KOPT-K1 (cell line): ENCODE measurements around the gene ANKRD6.

Source experiments
- H3K27ac ChIP-seq: fragments of 200-600 bp; sonication (generic); 2 replicates; pipeline ENCODE4 v1.5.1; 2016; ENCODE audit warnings: antibody characterized with exemption, mild to moderate bottlenecking, low read depth, low read length; ENCODE audit not compliant: poor library complexity, severe bottlenecking
- H3K36me3 ChIP-seq: fragments of 200-600 bp; sonication (generic); 2 replicates; pipeline ENCODE4 v1.5.1; 2017; ENCODE audit warnings: antibody characterized with exemption, mild to moderate bottlenecking, low read length, moderate library complexity; ENCODE audit not compliant: insufficient read depth
- H3K9me3 ChIP-seq: fragments of 200-600 bp; sonication (generic); 2 replicates; pipeline ENCODE4 v1.5.1; 2017; ENCODE audit warnings: antibody characterized with exemption, low read length, mild to moderate bottlenecking; ENCODE audit not compliant: insufficient read depth, poor library complexity, severe bottlenecking

Gene ANKRD6

GRCh38 chr6:89596484-89596883 lies 163.5 kb downstream of the ANKRD6 start:
- H3K9me3 ChIP-seq: no peaks in the 10 kb centered on the region
- no peak overlapping the region for H3K27ac ChIP-seq
- no peaks in the 10 kb centered on the region for H3K36me3 ChIP-seq

DNA sequence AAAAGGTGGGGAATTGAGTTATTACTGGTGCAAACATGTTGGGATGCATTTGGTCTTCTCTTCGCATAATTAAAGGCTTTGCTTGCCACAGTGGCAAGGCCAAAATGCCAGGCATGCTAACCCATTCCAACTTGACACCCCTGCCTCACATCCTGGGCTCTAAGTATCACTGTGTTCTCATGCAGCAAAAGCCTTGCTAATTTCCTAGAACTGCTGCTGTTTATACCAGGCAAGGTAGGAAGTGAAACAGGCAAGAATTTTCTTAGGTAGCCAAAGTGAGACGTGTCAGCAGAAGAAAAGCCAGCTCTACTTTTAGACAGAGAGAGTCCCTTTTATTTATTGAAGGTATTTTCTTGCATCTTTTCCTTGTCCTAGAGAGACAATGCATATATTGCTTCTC lies 164.4 kb downstream of the ANKRD6 start:
- no peaks in the 10 kb centered on the region for H3K36me3 ChIP-seq
- no peak overlapping the region for H3K27ac ChIP-seq
- no peaks in the 10 kb centered on the region for H3K9me3 ChIP-seq

DNA sequence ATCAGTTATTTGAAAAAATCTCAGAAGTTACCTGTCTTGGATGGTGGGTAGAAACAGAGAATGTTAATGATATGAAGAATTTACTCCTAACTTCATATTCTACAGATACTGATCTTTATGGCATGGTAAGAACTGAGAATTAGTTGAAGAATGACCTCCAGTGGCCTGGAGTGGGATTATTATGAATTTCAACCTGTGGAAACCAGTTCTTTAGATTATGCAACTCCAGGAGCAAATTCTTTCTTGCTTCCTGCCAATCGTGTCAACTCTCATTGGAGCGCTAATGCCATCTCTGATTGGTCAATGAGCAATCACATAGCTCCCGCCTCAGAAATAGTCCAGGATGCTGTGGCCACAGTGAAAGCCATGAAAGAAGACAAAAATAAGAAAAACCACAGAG lies 165.0 kb downstream of the ANKRD6 start:
- H3K36me3 ChIP-seq: no peaks in the 10 kb centered on the region
- H3K27ac ChIP-seq: no peak overlapping the region

GRCh38 chr6:89599727-89600126 lies 166.8 kb downstream of the ANKRD6 start:
- Histone ChIP-seq H3K9me3 (no peaks in the 10 kb centered on the region), H3K36me3 (no peaks in the 10 kb centered on the region), H3K27ac (no peak overlapping the region)

More for the DNA sequence above, 165.0 kb downstream of the ANKRD6 start:
- H3K9me3 ChIP-seq: no peaks in the 10 kb centered on the region

DNA sequence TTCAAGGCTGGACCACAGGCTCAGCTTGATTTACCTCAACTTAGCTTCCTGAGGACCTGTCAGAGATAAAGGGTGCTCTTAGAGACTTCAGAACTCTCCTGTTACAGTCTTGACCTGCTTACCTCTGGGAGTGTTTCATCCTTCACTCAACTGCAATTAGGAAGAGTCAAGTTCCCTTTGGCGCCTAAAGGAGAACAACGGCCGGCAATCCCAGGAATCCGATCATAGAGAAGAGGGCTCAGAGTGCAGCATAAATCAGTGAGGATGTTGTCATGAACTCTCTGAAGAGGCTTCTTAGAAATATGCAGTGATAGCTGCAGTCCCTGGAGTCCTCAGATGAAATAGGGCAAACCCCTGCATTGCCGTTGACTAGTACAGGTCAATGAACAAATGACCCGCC lies 169.2 kb downstream of the ANKRD6 start:
- H3K27ac ChIP-seq: no peak overlapping the region
- H3K9me3 ChIP-seq: no peaks in the 10 kb centered on the region
- H3K36me3 ChIP-seq: no peaks in the 10 kb centered on the region

DNA sequence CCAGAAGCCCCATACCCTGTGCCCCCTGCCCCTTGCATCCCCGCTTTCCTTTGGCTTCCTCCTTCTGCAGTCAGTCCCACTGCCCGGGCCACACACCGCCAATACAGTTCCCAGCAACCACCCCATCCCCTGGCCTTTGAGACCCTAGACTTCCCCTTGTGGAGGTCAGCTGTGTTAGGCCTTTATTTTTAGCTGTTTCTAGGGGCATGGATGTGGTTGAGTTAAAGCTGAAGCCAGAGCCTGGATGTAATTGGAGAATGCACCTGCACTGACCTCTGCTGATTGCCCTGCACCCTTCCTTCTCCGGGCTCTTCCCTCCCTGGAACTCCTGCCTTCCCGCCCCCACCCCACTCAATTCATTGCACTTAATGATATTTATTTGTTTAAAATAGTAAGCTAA lies 171.7 kb downstream of the ANKRD6 start:
- no peaks in the 10 kb centered on the region for H3K9me3 ChIP-seq
- H3K27ac ChIP-seq: no peak overlapping the region
- no peaks in the 10 kb centered on the region for H3K36me3 ChIP-seq

DNA sequence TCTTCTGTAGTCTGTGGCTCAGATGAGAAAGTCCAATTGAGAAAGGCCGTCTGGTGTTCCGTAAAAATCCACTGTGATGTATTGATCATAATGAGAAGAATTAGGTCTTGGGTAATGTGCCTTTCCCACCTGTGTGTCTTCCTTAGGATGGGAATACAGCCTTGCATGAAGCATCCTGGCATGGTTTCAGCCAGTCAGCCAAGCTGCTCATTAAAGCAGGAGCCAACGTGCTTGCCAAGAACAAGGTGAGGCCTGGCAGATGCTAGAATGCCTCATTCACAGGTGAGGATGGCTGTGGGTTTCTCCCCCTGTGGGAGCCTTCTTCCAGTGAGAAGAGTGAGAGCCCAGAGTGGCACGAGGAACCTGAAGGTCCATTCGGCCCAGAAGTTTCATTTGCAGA lies 172.9 kb downstream of the ANKRD6 start:
- H3K27ac ChIP-seq: no peak overlapping the region
- no peaks in the 10 kb centered on the region for H3K36me3 ChIP-seq
- H3K9me3 ChIP-seq: no peaks in the 10 kb centered on the region

- Histone ChIP-seq H3K36me3 (no peaks in the 10 kb centered on the region), H3K27ac (no peak overlapping the region), H3K9me3 (no peaks in the 10 kb centered on the region)
These were observed 177.2 kb downstream of the ANKRD6 start for GRCh38 chr6:89610149-89610642.

GRCh38 chr6:89611666-89612065 lies 178.7 kb downstream of the ANKRD6 start:
- H3K36me3 ChIP-seq: no peaks in the 10 kb centered on the region
- no peaks in the 10 kb centered on the region for H3K9me3 ChIP-seq
- no peak overlapping the region for H3K27ac ChIP-seq

GRCh38 chr6:89612121-89612520 lies 179.2 kb downstream of the ANKRD6 start:
- Histone ChIP-seq H3K36me3 (no peaks in the 10 kb centered on the region), H3K9me3 (no peaks in the 10 kb centered on the region), H3K27ac (no peak overlapping the region)

DNA sequence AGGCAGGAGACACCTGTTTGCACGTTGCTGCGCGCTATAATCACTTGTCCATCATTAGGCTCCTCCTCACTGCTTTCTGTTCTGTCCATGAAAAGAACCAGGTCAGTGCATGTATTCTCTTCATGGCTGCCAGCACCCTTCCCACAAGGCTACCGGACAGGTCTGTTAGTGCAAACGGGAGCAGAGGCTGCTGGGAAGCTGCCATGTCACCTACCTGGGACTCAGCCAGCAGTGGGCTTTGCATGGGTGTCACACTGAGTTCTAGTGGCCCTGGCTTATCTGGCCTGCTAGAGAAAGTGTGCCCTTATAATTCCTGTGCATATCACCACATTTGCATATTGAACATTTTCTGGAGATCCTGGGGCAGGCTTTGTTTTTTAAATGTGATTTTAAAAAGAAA lies 180.8 kb downstream of the ANKRD6 start:
- Histone ChIP-seq H3K27ac (no peak overlapping the region), H3K36me3 (no peaks in the 10 kb centered on the region), H3K9me3 (no peaks in the 10 kb centered on the region)

- Histone ChIP-seq H3K9me3 (no peaks in the 10 kb centered on the region), H3K36me3 (no peaks in the 10 kb centered on the region), H3K27ac (no peak overlapping the region)
These were observed 182.9 kb downstream of the ANKRD6 start for GRCh38 chr6:89615882-89616281.

DNA sequence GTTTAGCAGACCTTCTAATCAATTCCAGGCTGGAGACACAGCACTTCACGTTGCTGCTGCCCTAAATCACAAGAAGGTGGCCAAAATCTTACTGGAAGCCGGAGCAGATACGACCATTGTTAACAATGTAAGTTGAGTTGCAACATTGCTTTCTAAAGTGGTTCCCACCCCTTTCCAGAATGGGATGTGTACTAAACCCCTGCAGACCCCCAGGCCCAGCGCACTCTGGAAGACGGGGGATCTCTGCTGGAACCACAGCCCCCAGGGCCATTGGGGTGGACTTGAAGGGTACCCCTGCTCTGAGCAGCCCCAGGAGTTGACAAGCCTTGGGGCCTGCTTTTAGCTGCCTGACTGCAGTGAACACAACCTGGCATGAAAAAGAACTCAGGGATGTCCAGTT lies 183.6 kb downstream of the ANKRD6 start:
- Histone ChIP-seq H3K9me3 (no peaks in the 10 kb centered on the region), H3K27ac (no peak overlapping the region), H3K36me3 (no peaks in the 10 kb centered on the region)

GRCh38 chr6:89618026-89618425 lies 185.1 kb downstream of the ANKRD6 start:
- Histone ChIP-seq H3K27ac (no peak overlapping the region), H3K36me3 (no peaks in the 10 kb centered on the region)

GRCh38 chr6:89619567-89619966 lies 186.6 kb downstream of the ANKRD6 start:
- H3K27ac ChIP-seq: no peak overlapping the region
- H3K9me3 ChIP-seq: no peaks in the 10 kb centered on the region
- no peaks in the 10 kb centered on the region for H3K36me3 ChIP-seq

More at GRCh38 chr6:89618026-89618425, 185.1 kb downstream of the ANKRD6 start:
- H3K9me3 ChIP-seq: no peaks in the 10 kb centered on the region

- H3K36me3 ChIP-seq: no peaks in the 10 kb centered on the region
- no peaks in the 10 kb centered on the region for H3K9me3 ChIP-seq
- H3K27ac ChIP-seq: no peak overlapping the region
These were observed 190.8 kb downstream of the ANKRD6 start for GRCh38 chr6:89623749-89624148.

GRCh38 chr6:89630488-89630887 lies 197.5 kb downstream of the ANKRD6 start:
- no peaks in the 10 kb centered on the region for H3K9me3 ChIP-seq
- peaks cover 16% of the 10 kb centered on the region for H3K36me3 ChIP-seq
- no peak overlapping the region for H3K27ac ChIP-seq
